BJ (cell line): ENCODE results near the gene ATP8B4. TPM values are rescaled to one million over a fixed set of nuclear protein-coding genes. Genes with fewer than 3 reads are reported as not detected.

Source experiments
- CTCF ChIA-PET: fragments of 350-600 bp; formaldehyde crosslinking; extraction: SDS; loops from one replicate; lab custom pipeline; 2021; ENCODE audit warnings: antibody characterized with exemption, inconsistent platforms; lab: Yijun Ruan, JAX
- POLR2A ChIA-PET: fragments of 300-600 bp; sonication (Branson Sonifier 250); formaldehyde crosslinking; extraction: SDS; loops from one replicate; lab custom pipeline; 2021; ENCODE audit warnings: antibody characterized with exemption; lab: Charles Lee
- DNase-seq: peaks from one replicate; pipeline ENCODE4 v3.0.0-alpha.2; 2011; ENCODE audit warnings: low read depth
- H3K27me3 ChIP-seq: 2 replicates; pipeline ENCODE4 v1.6.0; 2011; ENCODE audit warnings: low read length; ENCODE audit not compliant: control insufficient read depth, insufficient read depth
- H3K36me3 ChIP-seq: 2 replicates; pipeline ENCODE4 v1.5.1; 2011; ENCODE audit warnings: low read length; ENCODE audit not compliant: control insufficient read depth, insufficient read depth
- H3K4me3 ChIP-seq: 2 replicates; pipeline ENCODE4 v1.5.1; 2011; ENCODE audit warnings: low read depth, mild to moderate bottlenecking, control low read depth, low read length
- CTCF ChIP-seq: IDR thresholded peaks from 2 replicates; pipeline ENCODE4 v1.5.1; 2011; ENCODE audit warnings: low read depth, mild to moderate bottlenecking, control low read depth, inconsistent platforms, low read length, moderate library complexity; ENCODE audit not compliant: insufficient read depth
- polyA plus RNA-seq: library from polyadenylated mRNA; depleted of rRNA; stranded (reverse); fragments of >200 nt; gene quantifications from 2 replicates; pipeline ENCODE4 v1.2.3, GENCODE V29; 2011

Gene ATP8B4
- polyA plus RNA-seq, 1 experiment, result 0.23 TPM

- H3K4me3 ChIP-seq, result no peak overlapping the region
- CTCF ChIA-PET, result interaction anchor here (0.6 to 2.8 kb wide), 6 partner anchors 11 to 403 kb away, joined by 3 to 13 read pairs (median 4); no protein-coding TSS in a partner anchor
- no peak for TF ChIP-seq CTCF
Measured at GRCh38 chr15:49863431-49864224, 255.4 kb downstream of the ATP8B4 start.

GRCh38 chr15:49860101-49860500, 258.9 kb downstream of the ATP8B4 start:
- ChIA-PET POLR2A (no interaction called here), CTCF (interaction anchor here (0.6 to 1.7 kb wide), 8 partner anchors 15 to 438 kb away, joined by 3 to 5 read pairs (median 3); no protein-coding TSS in a partner anchor)
- TF ChIP-seq CTCF, result no peak

More at GRCh38 chr15:49863431-49864224, 255.4 kb downstream of the ATP8B4 start:
- Histone ChIP-seq H3K36me3 (no peaks in the 10 kb centered on the region), H3K27me3 (no peaks in the 10 kb centered on the region)
- peak; percentile 79 for DNase-seq
- POLR2A ChIA-PET, result interaction anchor here (0.6 to 1.4 kb wide), 4 partner anchors 11 to 582 kb away, joined by 3 to 4 read pairs (median 4); partner anchors contain the start of genes DTWD1 and FAM227B

GRCh38 chr15:49857496-49858475, 261.2 kb downstream of the ATP8B4 start:
- DNase-seq, result no peak
- CTCF ChIA-PET, result interaction anchor here (1.7 to 4.1 kb wide), 4 partner anchors 18 to 194 kb away, joined by 4 to 15 read pairs (median 9); no protein-coding TSS in a partner anchor

More at GRCh38 chr15:49860101-49860500, 258.9 kb downstream of the ATP8B4 start:
- H3K27me3 ChIP-seq, result no peaks in the 10 kb centered on the region
- H3K36me3 ChIP-seq, result no peaks in the 10 kb centered on the region
- peak; percentile 70 for DNase-seq
- H3K4me3 ChIP-seq, result no peak overlapping the region

GRCh38 chr15:49855917-49856637, 263.0 kb downstream of the ATP8B4 start:
- POLR2A ChIA-PET, result interaction anchor here (0.7 to 1.3 kb wide), 4 partner anchors 24 to 978 kb away, joined by 3 to 5 read pairs (median 4); partner anchors contain the start of genes DTWD1, EID1 and FAM227B

More at GRCh38 chr15:49857496-49858475, 261.2 kb downstream of the ATP8B4 start:
- no peaks in the 10 kb centered on the region for H3K27me3 ChIP-seq
- TF ChIP-seq CTCF, result no peak
- no peaks in the 10 kb centered on the region for H3K36me3 ChIP-seq
- POLR2A ChIA-PET, result no interaction called here
- no peak overlapping the region for H3K4me3 ChIP-seq

More at GRCh38 chr15:49855917-49856637, 263.0 kb downstream of the ATP8B4 start:
- Histone ChIP-seq H3K27me3 (no peaks in the 10 kb centered on the region), H3K36me3 (no peaks in the 10 kb centered on the region), H3K4me3 (no peak overlapping the region)
- peak; percentile 94 for DNase-seq
- TF ChIP-seq CTCF, result no peak
- CTCF ChIA-PET, result interaction anchor here (0.5 to 4.1 kb wide), 10 partner anchors 13 to 620 kb away, joined by 3 to 15 read pairs (median 4); no protein-coding TSS in a partner anchor
